Smooth muscle cell (in vitro differentiated cells): Measurements from ENCODE around the gene KIAA1217. TPM values are rescaled to one million over a fixed set of nuclear protein-coding genes. Genes with fewer than 3 reads are reported as not detected.

Source experiments
- DNase-seq: peaks from one replicate; lab custom pipeline; 2025; ENCODE audit not compliant: unreplicated experiment; lab: John Stamatoyannopoulos, UW
- H2AFZ ChIP-seq: fragments of 200-600 bp; sonication (generic); 2 replicates; pipeline ENCODE4 v1.6.0; 2016; ENCODE audit warnings: antibody characterized with exemption, low read depth, mild to moderate bottlenecking
- H3F3A ChIP-seq: fragments of 200-600 bp; sonication (generic); 2 replicates; pipeline ENCODE4 v1.6.0; 2017; ENCODE audit warnings: antibody characterized with exemption, low read depth
- H3K27ac ChIP-seq: fragments of 200-600 bp; sonication (generic); 2 replicates; pipeline ENCODE4 v1.5.1; 2016; ENCODE audit warnings: low read depth, mild to moderate bottlenecking
- H3K27me3 ChIP-seq: fragments of 200-600 bp; sonication (generic); 2 replicates; pipeline ENCODE4 v1.6.1; 2016; ENCODE audit warnings: low read depth, mild to moderate bottlenecking
- H3K36me3 ChIP-seq: fragments of 200-600 bp; sonication (generic); 2 replicates; pipeline ENCODE4 v1.5.1; 2016; ENCODE audit warnings: low read depth
- H3K4me1 ChIP-seq: fragments of 200-600 bp; sonication (generic); 2 replicates; pipeline ENCODE4 v1.5.1; 2016; ENCODE audit warnings: low read depth
- H3K4me2 ChIP-seq: fragments of 200-600 bp; sonication (generic); 2 replicates; pipeline ENCODE4 v1.6.0; 2016; ENCODE audit warnings: mild to moderate bottlenecking
- H3K4me3 ChIP-seq: fragments of 200-600 bp; sonication (generic); 2 replicates; pipeline ENCODE4 v1.5.1; 2016; ENCODE audit warnings: mild to moderate bottlenecking
- H3K79me2 ChIP-seq: fragments of 200-600 bp; sonication (generic); 2 replicates; pipeline ENCODE4 v1.6.0; 2016; ENCODE audit warnings: low read depth, mild to moderate bottlenecking
- H3K9ac ChIP-seq: fragments of 200-600 bp; sonication (generic); 2 replicates; pipeline ENCODE4 v1.6.0; 2016; ENCODE audit warnings: low read depth
- H3K9me3 ChIP-seq: fragments of 200-600 bp; sonication (generic); replicated peaks from 2 replicates; pipeline ENCODE4 v1.5.1; 2016; ENCODE audit warnings: low read depth
- H4K20me1 ChIP-seq: fragments of 200-600 bp; sonication (generic); 2 replicates; pipeline ENCODE4 v1.6.0; 2016; ENCODE audit warnings: low read depth
- CTCF ChIP-seq: fragments of 200-600 bp; sonication (generic); IDR thresholded peaks from 2 replicates; pipeline ENCODE4 v1.5.1; 2017; ENCODE audit warnings: borderline replicate concordance, mild to moderate bottlenecking, antibody characterized with exemption; ENCODE audit not compliant: insufficient read depth, poor library complexity, severe bottlenecking
- WGBS: methylation state at CpG from one replicate; pipeline ENCODE4 v1.1.7; 2016; ENCODE audit warnings: low lambda C conversion rate; 5-methylcytosine and 5-hydroxymethylcytosine counted together
- polyA plus RNA-seq: library from polyadenylated mRNA; unstranded; fragments of >200 nt; fragmentation: Nextera tagmentation; extraction: Ambion mirVana; gene quantifications from 2 replicates; pipeline ENCODE4 v1.2.1, GENCODE V29; 2016
- total RNA-seq: library from RNA; depleted of rRNA; stranded (reverse); fragments of >200 nt; gene quantifications from 2 replicates; pipeline ENCODE4 v1.2.3, GENCODE V29; 2014

The KIAA1217 gene
- total and polyA plus RNA-seq, 2 experiments from 2014 or later: 43.3 to 68.8 TPM

- no peaks in the 10 kb centered on the region for H3K27me3 ChIP-seq
- WGBS: 97% methylated on average over 4 of the region's 4 CpGs
- H3K4me3 ChIP-seq: no peak overlapping the region
- H4K20me1 ChIP-seq: peaks cover 3% of the 10 kb centered on the region
- H3K4me2 ChIP-seq: no peak overlapping the region
- no peak overlapping the region for H3K9ac ChIP-seq
- no peaks in the 10 kb centered on the region for H3F3A ChIP-seq
- no peaks in the 10 kb centered on the region for H3K9me3 ChIP-seq
- no peaks in the 10 kb centered on the region for H3K36me3 ChIP-seq
- no peaks in the 10 kb centered on the region for H3K79me2 ChIP-seq
- DNase-seq: no peak
- no peak overlapping the region for H3K27ac ChIP-seq
- no peak overlapping the region for H2AFZ ChIP-seq
- TF ChIP-seq CTCF: no peak
- H3K4me1 ChIP-seq: peaks cover 11% of the 10 kb centered on the region
Observed at GRCh38 chr10:24307116-24307515, 98.2 kb downstream of the KIAA1217 start.

- Histone ChIP-seq H3K4me1 (peaks cover 11% of the 10 kb centered on the region), H4K20me1 (peaks cover 3% of the 10 kb centered on the region), H3K4me3 (no peak overlapping the region), H3F3A (no peaks in the 10 kb centered on the region), H3K79me2 (no peaks in the 10 kb centered on the region), H3K9ac (no peak overlapping the region), H2AFZ (no peak overlapping the region), H3K36me3 (no peaks in the 10 kb centered on the region), H3K4me2 (no peak overlapping the region), H3K27ac (no peak overlapping the region), H3K27me3 (no peaks in the 10 kb centered on the region), H3K9me3 (no peaks in the 10 kb centered on the region)
- WGBS: 87% methylated on average over 11 of the region's 11 CpGs
- no peak for DNase-seq
- TF ChIP-seq CTCF: no peak
Observed at GRCh38 chr10:24307696-24308485, 99.0 kb downstream of the KIAA1217 start.

- no peaks in the 10 kb centered on the region for H3K27me3 ChIP-seq
- no peak for DNase-seq
- H3K79me2 ChIP-seq: no peaks in the 10 kb centered on the region
- H3K36me3 ChIP-seq: no peaks in the 10 kb centered on the region
- no peak overlapping the region for H2AFZ ChIP-seq
- 67% methylated on average over 5 of the region's 5 CpGs for WGBS
- peaks cover 11% of the 10 kb centered on the region for H3K4me1 ChIP-seq
- no peaks in the 10 kb centered on the region for H4K20me1 ChIP-seq
- no peaks in the 10 kb centered on the region for H3F3A ChIP-seq
- TF ChIP-seq CTCF: no peak
- H3K27ac ChIP-seq: peak overlapping the region; percentile 37
- no peak overlapping the region for H3K4me3 ChIP-seq
- H3K4me2 ChIP-seq: no peak overlapping the region
- H3K9ac ChIP-seq: no peak overlapping the region
- H3K9me3 ChIP-seq: no peaks in the 10 kb centered on the region
Observed at GRCh38 chr10:24310104-24310503, 101.2 kb downstream of the KIAA1217 start.

- Histone ChIP-seq H3F3A (no peaks in the 10 kb centered on the region), H3K9me3 (no peaks in the 10 kb centered on the region), H3K27ac (no peak overlapping the region), H3K9ac (no peak overlapping the region), H3K27me3 (no peaks in the 10 kb centered on the region), H4K20me1 (no peaks in the 10 kb centered on the region), H3K4me3 (no peak overlapping the region), H3K79me2 (no peaks in the 10 kb centered on the region), H3K4me1 (peaks cover 4% of the 10 kb centered on the region), H3K4me2 (no peak overlapping the region), H2AFZ (no peak overlapping the region), H3K36me3 (no peaks in the 10 kb centered on the region)
- WGBS: 82% methylated on average over 6 of the region's 6 CpGs
- DNase-seq: no peak
- no peak for TF ChIP-seq CTCF
Observed at GRCh38 chr10:24311888-24312287, 103.0 kb downstream of the KIAA1217 start.
